22Rv1 (cell line): ENCODE data around the gene SIGLEC9.

Experiments
- ZFX ChIP-seq: fragments of 450-650 bp; IDR thresholded peaks from 2 replicates; pipeline ENCODE4 v1.6.1; 2017; ENCODE audit warnings: antibody characterized with exemption, borderline replicate concordance
- TF ChIP-seq, protein P1 (sequence below): fragments of 450-650 bp; IDR thresholded peaks from 2 replicates; pipeline ENCODE4 v1.5.1; 2017; ENCODE audit warnings: mild to moderate bottlenecking

GRCh38 chr19:51138549-51138979 lies 13.9 kb downstream of the SIGLEC9 start:
- TF ChIP-seq, protein P1, sequence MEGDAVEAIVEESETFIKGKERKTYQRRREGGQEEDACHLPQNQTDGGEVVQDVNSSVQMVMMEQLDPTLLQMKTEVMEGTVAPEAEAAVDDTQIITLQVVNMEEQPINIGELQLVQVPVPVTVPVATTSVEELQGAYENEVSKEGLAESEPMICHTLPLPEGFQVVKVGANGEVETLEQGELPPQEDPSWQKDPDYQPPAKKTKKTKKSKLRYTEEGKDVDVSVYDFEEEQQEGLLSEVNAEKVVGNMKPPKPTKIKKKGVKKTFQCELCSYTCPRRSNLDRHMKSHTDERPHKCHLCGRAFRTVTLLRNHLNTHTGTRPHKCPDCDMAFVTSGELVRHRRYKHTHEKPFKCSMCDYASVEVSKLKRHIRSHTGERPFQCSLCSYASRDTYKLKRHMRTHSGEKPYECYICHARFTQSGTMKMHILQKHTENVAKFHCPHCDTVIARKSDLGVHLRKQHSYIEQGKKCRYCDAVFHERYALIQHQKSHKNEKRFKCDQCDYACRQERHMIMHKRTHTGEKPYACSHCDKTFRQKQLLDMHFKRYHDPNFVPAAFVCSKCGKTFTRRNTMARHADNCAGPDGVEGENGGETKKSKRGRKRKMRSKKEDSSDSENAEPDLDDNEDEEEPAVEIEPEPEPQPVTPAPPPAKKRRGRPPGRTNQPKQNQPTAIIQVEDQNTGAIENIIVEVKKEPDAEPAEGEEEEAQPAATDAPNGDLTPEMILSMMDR, result no peak
- TF ChIP-seq ZFX, result no peak
